ENCODE data around the gene ADAMTS2. TPM values are rescaled to one million over a fixed set of nuclear protein-coding genes. Genes with fewer than 3 reads are reported as not detected.

The ADAMTS2 gene
- total and polyA plus RNA-seq, 2 donors (not counting 3 experiments of a cell fraction or from before 2014, with no cell fraction given) = not detected

DNA sequence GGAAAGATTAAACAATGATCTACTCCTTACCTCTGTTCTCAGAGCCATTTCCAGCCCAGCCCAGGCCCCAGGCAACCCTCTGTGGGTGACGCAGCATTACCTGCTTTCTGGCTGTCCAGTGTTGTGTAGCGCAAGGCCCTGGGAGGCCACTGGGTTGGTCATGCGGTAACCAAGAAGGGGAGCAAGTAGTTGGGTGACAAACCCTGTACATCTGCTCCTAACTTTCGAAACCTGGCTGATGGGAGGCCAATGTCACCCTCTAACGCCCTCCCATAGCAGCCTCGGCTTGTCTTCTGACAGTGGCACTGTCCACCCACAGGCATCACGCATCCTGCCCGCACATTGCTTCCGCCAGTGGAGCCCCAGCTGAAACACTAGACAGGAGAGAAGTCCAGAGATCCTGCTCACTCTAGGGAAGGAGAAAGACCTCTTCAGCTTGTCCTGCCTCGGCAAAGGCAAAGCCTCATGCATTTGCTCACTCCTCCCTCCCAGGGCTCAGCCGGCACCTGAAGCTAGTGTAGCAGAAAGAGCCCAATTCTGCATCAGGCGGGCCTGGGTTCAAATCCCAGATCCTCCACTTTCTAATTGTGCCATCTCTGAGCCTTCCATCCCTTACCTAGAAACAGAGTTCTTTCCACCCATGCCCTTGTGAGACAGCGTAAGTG, 94.6 kb downstream of the ADAMTS2 start:
- H3K27me3 ChIP-seq (ENCODE audit: control insufficient read depth in 2 of 2, insufficient read depth in 2 of 2, low read length in 2 of 2) = no peaks in the 10 kb centered on the region
- no peak overlapping the region for H3K27ac ChIP-seq (ENCODE audit: insufficient read depth, low read depth, low read length)
- ChIA-PET CTCF (no interaction called here), POLR2A (no interaction called here)
- H4K20me1 ChIP-seq (replicated peaks; ENCODE audit: control insufficient read depth, extremely low read depth, insufficient read depth, low read length) = no peaks in the 10 kb centered on the region
- no peak for FAIRE-seq
- intact Hi-C loops (cut with micrococcal nuclease) = no loop called here
- no peak overlapping the region for H3K9ac ChIP-seq (replicated peaks; ENCODE audit: extremely low read depth, insufficient read depth, low read length)
- dilution Hi-C loops (cut with MboI; ENCODE audit: extremely low pct_ligation_motif_present, low sequenced_read_pairs) = no loop called here
- no peak overlapping the region for H2AFZ ChIP-seq (ENCODE audit: low read depth, low read length)
- no peak overlapping the region for H3K4me3 ChIP-seq (replicated peaks in 1 of 3; ENCODE audit: insufficient read depth in 1 of 3, low read depth in 1 of 3, low read length in 3 of 3)
- H3K4me1 ChIP-seq (ENCODE audit: control insufficient read depth, extremely low read depth, insufficient read depth, low read length) = no peaks in the 10 kb centered on the region
- TF ChIP-seq POLR2A (IDR thresholded peaks at IDR 0.05; ENCODE audit: low read depth, low read length) = no peak
- no TSS peak for BruUV-seq (replicated peaks)
- no peaks in the 10 kb centered on the region for H3K36me3 ChIP-seq (ENCODE audit: control insufficient read depth in 2 of 2, extremely low read depth in 1 of 2, insufficient read depth in 2 of 2, low read length in 2 of 2)
- no peaks in the 10 kb centered on the region for H3K79me2 ChIP-seq (ENCODE audit: control insufficient read depth, insufficient read depth, low read length)
- DNase-seq (ENCODE audit: low read depth, low spot score) = no peak
- no peaks in the 10 kb centered on the region for H3K9me1 ChIP-seq (replicated peaks; ENCODE audit: control insufficient read depth, extremely low read depth, insufficient read depth, low read length)
- no peak overlapping the region for H3K4me2 ChIP-seq (ENCODE audit: insufficient read depth, low read length)
- peaks cover 6% of the 10 kb centered on the region for H3K9me3 ChIP-seq (replicated peaks; ENCODE audit: control insufficient read depth, insufficient read depth, low read length)

DNA sequence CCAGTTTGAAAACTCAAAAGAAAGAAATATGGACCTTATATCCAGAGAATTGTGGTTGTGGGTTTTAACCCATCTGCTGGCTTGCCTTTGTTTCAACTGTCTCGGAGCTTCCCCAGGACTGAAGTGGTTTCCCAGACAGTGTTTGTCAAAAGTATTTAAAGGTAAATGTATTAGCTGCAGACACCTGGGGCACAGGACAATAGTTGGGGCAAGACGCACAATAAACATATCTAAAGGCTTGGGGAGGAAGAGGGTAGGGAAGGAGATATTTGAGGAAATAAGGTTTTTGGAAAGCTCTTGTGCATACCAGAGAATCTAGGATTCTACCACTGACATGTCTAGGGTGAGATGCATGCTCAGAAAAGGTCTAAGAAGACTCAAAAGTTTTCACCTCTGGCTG, 99.0 kb downstream of the ADAMTS2 start:
- H3K9me1 ChIP-seq (replicated peaks; ENCODE audit: control insufficient read depth, extremely low read depth, insufficient read depth, low read length) = no peaks in the 10 kb centered on the region
- no peaks in the 10 kb centered on the region for H3K79me2 ChIP-seq (ENCODE audit: control insufficient read depth, insufficient read depth, low read length)
- H2AFZ ChIP-seq (ENCODE audit: low read depth, low read length) = no peak overlapping the region
- no peaks in the 10 kb centered on the region for H3K9me3 ChIP-seq (replicated peaks; ENCODE audit: control insufficient read depth, insufficient read depth, low read length)
- ChIA-PET POLR2A (no interaction called here), CTCF (no interaction called here)
- H3K27me3 ChIP-seq (ENCODE audit: control insufficient read depth in 2 of 2, insufficient read depth in 2 of 2, low read length in 2 of 2) = no peaks in the 10 kb centered on the region
- H3K4me2 ChIP-seq (ENCODE audit: insufficient read depth, low read length) = no peak overlapping the region
- FAIRE-seq = no peak
- BruUV-seq (replicated peaks) = no TSS peak
- H3K4me1 ChIP-seq (ENCODE audit: control insufficient read depth, extremely low read depth, insufficient read depth, low read length) = no peaks in the 10 kb centered on the region
- H3K9ac ChIP-seq (replicated peaks; ENCODE audit: extremely low read depth, insufficient read depth, low read length) = no peak overlapping the region
- intact Hi-C loops (cut with micrococcal nuclease) (no loop called here), dilution Hi-C loops (cut with MboI; ENCODE audit: extremely low pct_ligation_motif_present, low sequenced_read_pairs) (no loop called here)
- H3K27ac ChIP-seq (ENCODE audit: insufficient read depth, low read depth, low read length) = no peak overlapping the region
- no peaks in the 10 kb centered on the region for H3K36me3 ChIP-seq (ENCODE audit: control insufficient read depth in 2 of 2, extremely low read depth in 1 of 2, insufficient read depth in 2 of 2, low read length in 2 of 2)
- TF ChIP-seq POLR2AphosphoS5 (IDR thresholded peaks at IDR 0.05; ENCODE audit: insufficient read depth, low read depth, low read length) = no peak
- TF ChIP-seq, protein P1, sequence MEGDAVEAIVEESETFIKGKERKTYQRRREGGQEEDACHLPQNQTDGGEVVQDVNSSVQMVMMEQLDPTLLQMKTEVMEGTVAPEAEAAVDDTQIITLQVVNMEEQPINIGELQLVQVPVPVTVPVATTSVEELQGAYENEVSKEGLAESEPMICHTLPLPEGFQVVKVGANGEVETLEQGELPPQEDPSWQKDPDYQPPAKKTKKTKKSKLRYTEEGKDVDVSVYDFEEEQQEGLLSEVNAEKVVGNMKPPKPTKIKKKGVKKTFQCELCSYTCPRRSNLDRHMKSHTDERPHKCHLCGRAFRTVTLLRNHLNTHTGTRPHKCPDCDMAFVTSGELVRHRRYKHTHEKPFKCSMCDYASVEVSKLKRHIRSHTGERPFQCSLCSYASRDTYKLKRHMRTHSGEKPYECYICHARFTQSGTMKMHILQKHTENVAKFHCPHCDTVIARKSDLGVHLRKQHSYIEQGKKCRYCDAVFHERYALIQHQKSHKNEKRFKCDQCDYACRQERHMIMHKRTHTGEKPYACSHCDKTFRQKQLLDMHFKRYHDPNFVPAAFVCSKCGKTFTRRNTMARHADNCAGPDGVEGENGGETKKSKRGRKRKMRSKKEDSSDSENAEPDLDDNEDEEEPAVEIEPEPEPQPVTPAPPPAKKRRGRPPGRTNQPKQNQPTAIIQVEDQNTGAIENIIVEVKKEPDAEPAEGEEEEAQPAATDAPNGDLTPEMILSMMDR (IDR thresholded peaks at IDR 0.05; ENCODE audit: extremely low read depth in 1 of 2, insufficient read depth in 1 of 2, low read depth in 1 of 2, low read length in 2 of 2) = no peak
- TF ChIP-seq POLR2A (IDR thresholded peaks at IDR 0.05; ENCODE audit: low read depth, low read length) = no peak
- TF ChIP-seq, protein P2, sequence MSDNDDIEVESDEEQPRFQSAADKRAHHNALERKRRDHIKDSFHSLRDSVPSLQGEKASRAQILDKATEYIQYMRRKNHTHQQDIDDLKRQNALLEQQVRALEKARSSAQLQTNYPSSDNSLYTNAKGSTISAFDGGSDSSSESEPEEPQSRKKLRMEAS (IDR thresholded peaks at IDR 0.05; ENCODE audit: insufficient read depth, insufficient read length) = no peak
- no peak for TF ChIP-seq JUN (IDR thresholded peaks at IDR 0.05; ENCODE audit: borderline replicate concordance, insufficient read depth, insufficient read length, low read depth)
- TF ChIP-seq FOS (IDR thresholded peaks at IDR 0.05; ENCODE audit: borderline replicate concordance, insufficient read depth, low read length) = no peak
- TF ChIP-seq MYC (IDR thresholded peaks at IDR 0.05; ENCODE audit: low read depth, low read length) = no peak
- no peak for TF ChIP-seq EZH2 (IDR thresholded peaks at IDR 0.05; ENCODE audit: borderline replicate concordance, low read depth, low read length, severe bottlenecking)
- no peak for DNase-seq (ENCODE audit: low read depth, low spot score)
- H4K20me1 ChIP-seq (replicated peaks; ENCODE audit: control insufficient read depth, extremely low read depth, insufficient read depth, low read length) = no peaks in the 10 kb centered on the region
- no peak overlapping the region for H3K4me3 ChIP-seq (replicated peaks in 1 of 3; ENCODE audit: insufficient read depth in 1 of 3, low read depth in 1 of 3, low read length in 3 of 3)
